SJSA1 (cell line): ENCODE measurements around the gene DDIAS. TPM values are rescaled to one million over a fixed set of nuclear protein-coding genes. Genes with fewer than 3 reads are reported as not detected.
"Not testable (repeated sequence)": the region's sequence is repeated elsewhere in the genome, so short reads cannot be mapped to it uniquely, and the experiment has no call there.

Experiments used
- DNase-seq, 2 experiments: peaks; one replicate each; pipeline ENCODE4 v3.0.0-alpha.2; 2015 to 2020; ENCODE audit warnings: low spot score in 2 of 2, low read depth in 1 of 2
- H3K27ac ChIP-seq: fragments of 250-450 bp; sonication (Bioruptor Pico); 2 replicates; pipeline ENCODE4 v1.5.1; 2020; ENCODE audit warnings: mild to moderate bottlenecking, moderate library complexity
- H3K27me3 ChIP-seq: fragments of 250-450 bp; sonication (Bioruptor Pico); replicated peaks from 2 replicates; pipeline ENCODE4 v1.5.1; 2020; ENCODE audit warnings: mild to moderate bottlenecking, moderate library complexity
- H3K36me3 ChIP-seq: fragments of 250-450 bp; sonication (Bioruptor Pico); 2 replicates; pipeline ENCODE4 v1.5.1; 2020; ENCODE audit warnings: mild to moderate bottlenecking
- H3K4me1 ChIP-seq: fragments of 250-450 bp; sonication (Bioruptor Pico); replicated peaks from 2 replicates; pipeline ENCODE4 v1.6.1; 2021; ENCODE audit warnings: mild to moderate bottlenecking
- H3K4me3 ChIP-seq: fragments of 250-450 bp; sonication (Bioruptor Pico); 2 replicates; pipeline ENCODE4 v1.5.1; 2020; ENCODE audit warnings: mild to moderate bottlenecking
- H3K9me3 ChIP-seq: fragments of 250-450 bp; sonication (Bioruptor Pico); replicated peaks from 2 replicates; pipeline ENCODE4 v1.5.1; 2020; ENCODE audit warnings: mild to moderate bottlenecking
- total RNA-seq: library from RNA; depleted of rRNA; stranded (reverse); fragments of >200 nt; shearing (Covaris generic); gene quantifications from 2 replicates; pipeline ENCODE4 v1.2.3, GENCODE V29; 2014; rRNA removed

Gene DDIAS
- 4.8 and 10.3 TPM in 2 replicates for total RNA-seq

- Histone ChIP-seq H3K27me3 (no peaks in the 10 kb centered on the region), H3K27ac (no peak within 1 kb of the TSS), H3K36me3 (no peaks in the 10 kb centered on the region), H3K9me3 (no peaks in the 10 kb centered on the region), H3K4me3 (peak within 1 kb of the TSS; percentile 54), H3K4me1 (no peaks in the 10 kb centered on the region; the same call in 1 of the 2 replicates)
- peak; percentile 77 to 86 for DNase-seq
Measured at GRCh38 chr11:82901165-82901921, at the start of gene DDIAS. TSS of gene DDIAS (plus strand) at chr11:82901736. CDS start at chr11:82914739, 13,003 bp downstream.

GRCh38 chr11:82854242-82854641 is 47.3 kb upstream of the DDIAS start:
- no peaks in the 10 kb centered on the region for H3K36me3 ChIP-seq
- H3K27me3 ChIP-seq: no peaks in the 10 kb centered on the region
- H3K9me3 ChIP-seq: no peaks in the 10 kb centered on the region
- H3K4me3 ChIP-seq: no peak overlapping the region
- H3K4me1 ChIP-seq: peaks cover 53% of the 10 kb centered on the region
- peak overlapping the region; percentile 85 for H3K27ac ChIP-seq
- peak in 1 of 2 experiments; percentile 31 for DNase-seq

- H3K36me3 ChIP-seq, H3K27me3 ChIP-seq, H3K9me3 ChIP-seq, H3K4me3 ChIP-seq: not testable (repeated sequence)
- peak in 1 of 2 experiments; percentile 51 for DNase-seq
- Histone ChIP-seq H3K27ac (peak overlapping the region; percentile 85), H3K4me1 (peaks cover 60% of the 10 kb centered on the region)
Measured at GRCh38 chr11:82854916-82855315, 46.6 kb upstream of the DDIAS start.

GRCh38 chr11:82855616-82856015 is 45.9 kb upstream of the DDIAS start:
- DNase-seq: no peak
- no peak overlapping the region for H3K4me3 ChIP-seq
- no peaks in the 10 kb centered on the region for H3K9me3 ChIP-seq
- H3K36me3 ChIP-seq: no peaks in the 10 kb centered on the region
- no peaks in the 10 kb centered on the region for H3K27me3 ChIP-seq
- peaks cover 60% of the 10 kb centered on the region for H3K4me1 ChIP-seq
- peak overlapping the region; percentile 85 for H3K27ac ChIP-seq

- no peaks in the 10 kb centered on the region for H3K9me3 ChIP-seq
- peak overlapping the region; percentile 95 for H3K27ac ChIP-seq
- DNase-seq: no peak
- H3K4me1 ChIP-seq: peaks cover 60% of the 10 kb centered on the region
- H3K27me3 ChIP-seq: no peaks in the 10 kb centered on the region
- H3K4me3 ChIP-seq: no peak overlapping the region
- H3K36me3 ChIP-seq: no peaks in the 10 kb centered on the region
Measured at GRCh38 chr11:82857145-82857544, 44.4 kb upstream of the DDIAS start.

- peak overlapping the region; percentile 95 for H3K27ac ChIP-seq
- no peak overlapping the region for H3K4me3 ChIP-seq
Measured at GRCh38 chr11:82858133-82858532, 43.4 kb upstream of the DDIAS start.

GRCh38 chr11:82858556-82859091 is 42.9 kb upstream of the DDIAS start:
- Histone ChIP-seq H3K27ac (peak overlapping the region; percentile 95), H3K27me3 (no peaks in the 10 kb centered on the region), H3K9me3 (no peaks in the 10 kb centered on the region), H3K4me1 (peaks cover 58% of the 10 kb centered on the region), H3K4me3 (no peak overlapping the region), H3K36me3 (no peaks in the 10 kb centered on the region)
- peak; percentile 51 to 79 for DNase-seq

More at GRCh38 chr11:82858133-82858532, 43.4 kb upstream of the DDIAS start:
- DNase-seq: no peak
- no peaks in the 10 kb centered on the region for H3K9me3 ChIP-seq
- H3K4me1 ChIP-seq: peaks cover 60% of the 10 kb centered on the region
- no peaks in the 10 kb centered on the region for H3K27me3 ChIP-seq
- no peaks in the 10 kb centered on the region for H3K36me3 ChIP-seq

- Histone ChIP-seq H3K27me3 (no peaks in the 10 kb centered on the region), H3K9me3 (no peaks in the 10 kb centered on the region), H3K36me3 (no peaks in the 10 kb centered on the region), H3K27ac (peak overlapping the region; percentile 95), H3K4me1 (peaks cover 54% of the 10 kb centered on the region), H3K4me3 (no peak overlapping the region)
- DNase-seq: no peak
Measured at GRCh38 chr11:82859750-82860149, 41.8 kb upstream of the DDIAS start.

GRCh38 chr11:82862379-82862778 is 39.2 kb upstream of the DDIAS start:
- Histone ChIP-seq H3K27me3 (no peaks in the 10 kb centered on the region), H3K9me3 (no peaks in the 10 kb centered on the region), H3K4me1 (peaks cover 29% of the 10 kb centered on the region), H3K36me3 (no peaks in the 10 kb centered on the region), H3K4me3 (no peak overlapping the region), H3K27ac (no peak overlapping the region)
- no peak for DNase-seq

- peaks cover 21% of the 10 kb centered on the region for H3K4me1 ChIP-seq
- H3K36me3 ChIP-seq: no peaks in the 10 kb centered on the region
- H3K27ac ChIP-seq: no peak overlapping the region
- no peak overlapping the region for H3K4me3 ChIP-seq
- no peaks in the 10 kb centered on the region for H3K27me3 ChIP-seq
- H3K9me3 ChIP-seq: no peaks in the 10 kb centered on the region
- no peak for DNase-seq
Measured at GRCh38 chr11:82863209-82863608, 38.3 kb upstream of the DDIAS start.

GRCh38 chr11:82864268-82864667 is 37.3 kb upstream of the DDIAS start:
- H3K4me3 ChIP-seq: no peak overlapping the region
- no peaks in the 10 kb centered on the region for H3K9me3 ChIP-seq
- peaks cover 13% of the 10 kb centered on the region for H3K4me1 ChIP-seq
- H3K36me3 ChIP-seq: no peaks in the 10 kb centered on the region
- no peak overlapping the region for H3K27ac ChIP-seq
- peak; percentile 39 to 42 for DNase-seq
- no peaks in the 10 kb centered on the region for H3K27me3 ChIP-seq

GRCh38 chr11:82865841-82866240 is 35.7 kb upstream of the DDIAS start:
- Histone ChIP-seq H3K27me3 (no peaks in the 10 kb centered on the region), H3K4me3 (no peak overlapping the region), H3K9me3 (no peaks in the 10 kb centered on the region), H3K27ac (no peak overlapping the region), H3K36me3 (no peaks in the 10 kb centered on the region), H3K4me1 (peaks cover 7% of the 10 kb centered on the region)
- DNase-seq: no peak

- DNase-seq: peak; percentile 51 to 61
- Histone ChIP-seq H3K4me1 (peaks cover 7% of the 10 kb centered on the region), H3K27me3 (no peaks in the 10 kb centered on the region), H3K9me3 (no peaks in the 10 kb centered on the region), H3K36me3 (no peaks in the 10 kb centered on the region), H3K27ac (no peak overlapping the region), H3K4me3 (no peak overlapping the region)
Measured at GRCh38 chr11:82867495-82868082, 33.9 kb upstream of the DDIAS start.

GRCh38 chr11:82869657-82870056 is 31.9 kb upstream of the DDIAS start:
- no peak for DNase-seq
- H3K4me3 ChIP-seq: no peak overlapping the region
- no peaks in the 10 kb centered on the region for H3K4me1 ChIP-seq
- no peaks in the 10 kb centered on the region for H3K36me3 ChIP-seq
- H3K27ac ChIP-seq: no peak overlapping the region
- H3K9me3 ChIP-seq: no peaks in the 10 kb centered on the region
- H3K27me3 ChIP-seq: no peaks in the 10 kb centered on the region
